A172 (cell line): ENCODE measurements around the gene RRAS2. TPM values are rescaled to one million over a fixed set of nuclear protein-coding genes. Genes with fewer than 3 reads are reported as not detected.
"Not testable (repeated sequence)": the region's sequence is repeated elsewhere in the genome, so short reads cannot be mapped to it uniquely, and the experiment has no call there.

ENCODE experiments used
- DNase-seq: peaks from one replicate; pipeline ENCODE4 v3.0.0-alpha.2; 2015; ENCODE audit warnings: low spot score
- total RNA-seq: library from RNA; depleted of rRNA; stranded (reverse); fragments of >200 nt; shearing (Covaris generic); gene quantifications from 2 replicates; pipeline ENCODE4 v1.2.3, GENCODE V29; 2014; rRNA removed

RRAS2 gene
- total RNA-seq: 117 and 138 TPM in 2 replicates

DNA sequence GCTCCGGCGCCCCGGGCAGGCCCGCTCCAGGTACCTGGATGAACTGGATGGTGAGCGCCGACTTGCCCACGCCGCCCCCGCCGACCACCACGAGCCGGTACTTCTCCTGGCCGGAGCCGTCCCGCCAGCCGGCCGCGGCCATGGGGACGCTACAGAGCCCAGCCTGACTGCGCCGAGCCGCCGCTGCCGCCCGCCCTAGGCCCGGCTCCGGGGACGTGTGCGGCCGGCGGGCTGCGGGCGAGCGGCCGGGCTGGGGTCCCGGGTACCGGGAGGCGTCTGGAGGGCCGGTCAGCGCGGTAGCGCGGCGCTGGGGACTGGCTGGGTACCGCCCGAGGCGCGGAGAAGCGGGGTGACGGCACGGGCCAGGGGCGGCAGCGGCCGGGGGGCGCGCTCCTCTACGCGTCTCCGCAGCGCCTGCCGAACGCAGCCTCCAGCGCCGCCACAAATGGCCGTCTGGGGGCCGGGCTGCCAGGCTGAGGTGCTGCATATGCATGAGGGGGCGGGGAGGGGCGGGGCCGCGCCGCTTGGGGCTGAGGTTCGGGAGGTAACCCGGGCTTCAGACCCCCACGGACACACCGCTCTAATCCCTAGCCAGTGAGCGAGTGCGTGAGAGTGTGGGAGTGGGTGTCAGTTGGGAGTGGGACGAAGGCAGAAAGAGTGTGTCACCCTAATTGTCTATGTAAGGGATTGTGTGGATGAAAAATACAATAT, at the start of gene RRAS2:
RRAS2 (minus strand) TSS at position 455 of the 711 bp plus-strand sequence; CDS start at position 142, 313 bp downstream.
- peak; percentile 53 for DNase-seq

DNA sequence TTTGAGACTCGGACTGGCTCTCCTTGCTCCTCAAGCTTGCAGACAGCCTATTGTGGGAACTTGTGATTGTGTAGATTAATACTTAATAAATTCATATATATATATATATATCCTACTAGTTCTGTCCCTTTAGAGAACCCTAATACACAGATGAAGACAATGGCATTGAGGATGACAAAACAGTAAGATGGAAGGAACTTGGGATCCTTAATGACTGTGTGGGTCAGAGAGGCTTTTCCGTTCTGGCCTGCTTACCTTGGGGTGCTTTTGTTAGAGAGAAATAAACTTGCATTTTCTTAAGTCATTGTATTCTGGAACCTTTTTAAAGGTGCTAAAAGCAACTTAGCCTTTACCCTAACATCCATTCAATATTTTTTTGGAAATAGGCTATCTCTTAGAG, 49.6 kb upstream of the RRAS2 start:
- DNase-seq: no peak

DNA sequence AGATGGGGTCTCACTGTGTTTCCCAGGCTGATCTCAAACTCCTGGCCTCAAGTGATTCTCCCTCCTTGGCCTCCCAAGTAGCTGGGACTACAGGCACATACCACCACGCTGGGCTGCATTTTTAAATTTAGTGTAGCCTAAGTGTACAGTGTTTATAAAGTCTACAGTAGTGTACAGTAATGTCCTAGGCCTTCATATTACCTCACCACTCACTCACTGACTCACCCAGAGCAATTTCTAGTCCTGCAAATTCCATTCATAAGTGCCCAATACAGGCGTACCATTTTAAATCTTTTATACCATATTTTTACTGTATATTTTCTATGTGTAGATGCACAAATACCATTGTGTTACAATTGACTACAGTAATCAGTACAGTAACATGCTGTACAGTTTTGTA, 47.1 kb upstream of the RRAS2 start:
- peak; percentile 35 for DNase-seq

DNA sequence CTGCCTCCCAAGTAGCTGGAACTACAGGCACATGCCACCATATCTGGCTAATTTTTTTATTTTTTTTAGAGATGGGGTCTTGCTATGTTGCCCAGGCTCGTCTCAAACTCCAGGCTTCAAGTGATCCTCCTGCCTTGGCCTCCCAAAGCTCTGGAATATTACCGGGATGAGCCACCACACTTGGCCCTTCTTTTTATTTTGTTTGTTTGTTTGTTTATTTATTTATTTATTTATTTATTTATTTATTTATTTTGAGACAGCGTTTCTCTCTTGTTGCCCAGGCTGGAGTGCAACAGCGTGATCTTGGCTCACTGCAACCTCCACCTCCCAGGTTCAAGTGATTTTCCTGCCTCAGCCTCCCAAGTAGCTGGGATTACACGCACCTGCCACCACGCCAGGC, 44.5 kb upstream of the RRAS2 start:
- not testable (repeated sequence) for DNase-seq

DNA sequence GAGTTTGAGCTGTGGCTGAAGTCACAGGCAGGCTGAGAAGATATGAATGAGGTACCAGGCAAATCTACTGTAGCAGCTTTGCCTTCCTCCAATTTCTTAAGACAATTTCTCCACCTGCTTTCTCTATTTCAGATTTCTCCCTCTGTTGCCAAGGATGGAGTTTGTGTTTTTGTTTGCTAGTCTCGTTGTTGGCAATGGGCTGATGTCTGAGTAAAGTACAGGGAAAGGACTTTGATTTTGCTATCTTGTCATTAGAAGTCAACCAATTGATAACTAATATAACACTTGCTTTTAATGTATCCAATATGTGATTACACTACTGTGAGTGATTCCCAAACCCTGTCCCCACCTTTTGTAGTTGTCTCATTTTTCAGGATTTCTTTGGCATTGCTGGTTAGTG, 40.1 kb upstream of the RRAS2 start:
- DNase-seq: no peak

DNA sequence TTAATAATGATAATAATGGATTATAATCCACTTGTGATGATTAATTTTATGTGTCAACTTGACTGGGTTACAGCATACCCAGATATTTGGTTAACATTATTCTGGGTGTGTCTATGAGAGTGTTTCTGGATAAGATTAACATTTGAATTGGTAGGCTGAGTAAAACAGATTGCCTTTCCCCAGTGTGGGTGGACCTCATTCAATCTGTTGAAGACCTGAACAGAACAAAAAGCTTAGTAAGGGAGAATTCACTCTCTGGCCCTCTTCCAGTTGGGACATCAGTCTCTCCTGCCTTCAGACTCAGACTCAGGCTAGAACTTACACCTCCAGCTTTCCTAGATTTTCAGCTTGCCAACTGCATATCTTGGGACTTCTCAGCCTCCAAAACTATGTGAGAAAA, 37.3 kb upstream of the RRAS2 start:
- no peak for DNase-seq

DNA sequence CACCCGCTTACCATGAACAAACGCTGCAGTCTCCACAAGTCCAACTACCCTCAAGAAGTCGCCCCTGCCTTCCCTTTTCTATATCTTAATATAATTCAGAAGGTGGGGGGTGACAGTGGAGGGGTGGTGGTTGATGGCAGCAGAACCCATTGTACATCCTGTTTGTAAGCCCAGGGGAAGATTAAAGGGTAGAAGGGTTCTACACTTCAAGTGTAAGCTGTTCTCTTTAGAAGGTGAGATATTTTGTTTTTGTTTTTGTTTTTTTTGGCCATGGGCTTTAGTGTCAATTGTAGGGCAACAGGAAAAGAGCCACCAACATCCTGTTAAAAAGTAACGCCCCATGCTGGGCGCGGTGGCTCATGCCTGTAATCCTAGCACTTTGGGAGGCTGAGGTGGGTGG, 34.9 kb upstream of the RRAS2 start:
- no peak for DNase-seq

DNA sequence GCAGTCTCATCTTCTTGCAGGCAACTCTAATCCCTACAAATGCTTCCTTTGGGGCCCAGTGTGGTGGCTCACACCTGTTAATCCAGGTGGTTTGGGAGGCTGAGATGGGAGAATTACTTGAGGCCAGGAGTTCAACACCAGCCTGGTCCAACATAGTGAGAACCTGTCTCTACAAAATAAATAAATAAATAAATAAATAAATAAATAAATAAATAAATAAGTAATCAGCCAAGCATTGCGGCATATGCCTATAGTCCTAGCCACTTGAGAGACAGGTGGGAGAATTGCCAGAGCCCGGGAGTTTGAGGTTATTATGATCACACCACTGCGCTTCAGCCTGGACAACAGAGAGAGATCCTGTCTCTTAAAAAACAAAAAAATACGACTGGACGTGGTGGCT, 34.1 kb upstream of the RRAS2 start:
- no peak for DNase-seq

DNA sequence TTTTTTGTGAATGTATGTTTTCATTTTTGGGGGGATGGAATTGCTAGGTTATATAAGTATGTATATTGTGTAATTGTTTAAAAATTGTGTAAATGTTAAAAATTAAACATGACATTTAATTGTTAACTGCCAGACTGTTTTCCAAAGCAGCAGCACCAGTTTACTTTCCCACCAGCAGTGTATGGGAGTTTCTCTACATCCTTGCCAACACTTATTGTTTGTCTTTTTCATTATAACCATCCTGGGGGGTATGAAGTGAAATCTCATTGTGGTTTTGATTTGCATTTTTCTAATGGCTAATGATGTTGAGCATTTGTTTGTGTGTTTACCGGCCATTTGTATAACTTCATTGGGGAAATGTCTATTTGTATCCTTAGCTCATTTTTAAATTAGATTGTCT, 31.7 kb upstream of the RRAS2 start:
- no peak for DNase-seq

DNA sequence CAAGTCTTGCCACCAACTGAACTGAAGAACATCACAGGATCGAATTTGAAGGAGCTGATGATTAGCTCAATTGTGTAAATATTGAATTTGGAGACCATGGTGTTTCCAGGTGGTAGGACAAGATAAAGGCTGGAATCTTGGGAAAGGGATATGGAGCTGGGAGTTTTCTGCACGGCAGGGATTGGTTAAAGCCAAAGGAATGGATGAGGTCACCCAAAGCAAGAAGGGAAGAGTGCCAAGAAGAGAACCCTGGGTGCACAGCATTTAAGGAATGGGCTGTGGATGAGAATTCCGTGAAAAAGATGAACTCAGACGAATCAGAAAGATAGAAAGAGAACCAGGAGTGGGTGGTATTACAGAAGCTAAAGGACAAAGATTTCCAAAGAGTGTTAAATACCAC, 29.4 kb upstream of the RRAS2 start:
- no peak for DNase-seq

DNA sequence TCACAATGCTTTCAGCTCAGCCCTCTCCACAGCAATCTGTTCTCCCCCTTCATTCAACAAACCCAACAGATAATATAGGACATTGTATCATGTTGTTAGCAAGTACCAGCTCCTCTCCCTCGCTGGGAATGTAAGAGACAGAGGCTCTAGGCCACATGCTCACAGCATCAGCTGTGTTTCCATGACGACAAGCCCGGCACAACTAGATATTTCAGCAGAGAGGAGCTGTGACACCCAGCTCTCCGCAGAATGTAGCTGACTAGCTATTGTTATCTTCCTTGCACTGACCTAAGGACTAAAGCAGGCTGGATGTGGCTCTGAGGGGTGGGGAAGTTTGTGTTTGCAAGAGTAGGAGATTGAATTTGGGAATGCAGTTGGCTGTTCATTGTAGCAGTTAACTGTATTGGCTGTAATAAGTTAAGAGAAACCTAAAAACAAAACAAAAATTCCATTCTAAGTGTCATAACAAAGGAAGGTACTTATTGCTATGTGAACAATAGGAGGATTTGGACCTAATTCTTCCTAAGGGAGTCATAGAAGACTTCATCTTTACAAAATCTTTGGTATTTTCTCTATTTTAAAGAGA, 28.0 kb upstream of the RRAS2 start:
- peak; percentile 35 for DNase-seq

DNA sequence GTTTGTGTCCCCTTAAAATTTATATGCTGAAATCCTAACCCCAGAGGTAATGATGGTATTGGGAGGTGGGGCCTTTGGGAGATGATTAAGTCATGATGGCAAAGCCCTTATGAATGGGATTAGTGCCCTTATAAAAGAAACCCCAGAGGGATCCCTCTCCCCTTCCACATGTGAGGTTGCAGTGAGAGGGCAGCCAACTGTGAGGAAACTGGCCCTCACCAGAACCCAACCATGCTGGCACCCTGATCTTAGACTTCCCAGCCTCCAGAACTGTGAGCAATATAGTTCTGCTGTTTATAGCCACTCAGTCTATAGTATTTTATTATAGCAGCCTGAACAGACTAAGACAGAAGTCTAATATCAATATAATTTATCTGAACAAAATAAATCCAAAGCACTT, 27.1 kb upstream of the RRAS2 start:
- DNase-seq: no peak

DNA sequence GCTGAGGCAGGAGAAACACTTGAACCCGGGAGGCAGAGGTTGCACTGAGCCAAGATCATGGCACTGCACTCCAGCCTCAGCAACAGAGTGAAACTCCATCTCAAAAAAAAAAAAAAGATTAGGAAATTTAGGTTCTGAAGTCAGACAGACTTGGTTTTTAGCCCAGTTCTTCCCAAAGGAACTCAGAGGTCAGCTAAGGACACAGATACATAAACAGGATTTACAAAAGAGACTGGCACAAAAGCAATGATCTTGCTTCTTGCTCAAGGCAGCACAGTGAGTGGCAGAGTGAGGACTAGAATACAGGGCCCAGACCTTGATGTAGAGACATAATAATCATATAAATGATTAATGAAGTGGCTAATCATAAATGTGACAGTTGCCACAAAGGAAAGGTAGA, 25.4 kb upstream of the RRAS2 start:
- no peak for DNase-seq

DNA sequence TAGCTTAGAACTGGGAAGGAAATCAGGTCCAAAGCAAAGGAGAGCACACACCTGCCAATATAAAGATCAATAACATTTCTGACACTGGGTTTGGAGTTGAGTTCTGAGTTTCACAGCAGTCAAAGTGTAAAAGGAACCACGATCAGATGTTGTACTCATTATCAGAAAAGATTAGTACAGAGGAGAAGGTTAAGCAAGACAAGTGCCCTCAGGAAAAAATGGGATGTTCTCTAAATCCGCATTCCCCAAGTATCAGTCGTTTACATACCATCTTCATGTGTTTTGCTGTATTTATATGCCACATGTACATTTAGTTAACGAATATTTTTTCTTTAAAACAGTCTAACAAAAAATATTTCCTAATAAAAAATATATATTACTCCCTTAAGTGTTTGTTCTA, 23.0 kb upstream of the RRAS2 start:
- DNase-seq: no peak

DNA sequence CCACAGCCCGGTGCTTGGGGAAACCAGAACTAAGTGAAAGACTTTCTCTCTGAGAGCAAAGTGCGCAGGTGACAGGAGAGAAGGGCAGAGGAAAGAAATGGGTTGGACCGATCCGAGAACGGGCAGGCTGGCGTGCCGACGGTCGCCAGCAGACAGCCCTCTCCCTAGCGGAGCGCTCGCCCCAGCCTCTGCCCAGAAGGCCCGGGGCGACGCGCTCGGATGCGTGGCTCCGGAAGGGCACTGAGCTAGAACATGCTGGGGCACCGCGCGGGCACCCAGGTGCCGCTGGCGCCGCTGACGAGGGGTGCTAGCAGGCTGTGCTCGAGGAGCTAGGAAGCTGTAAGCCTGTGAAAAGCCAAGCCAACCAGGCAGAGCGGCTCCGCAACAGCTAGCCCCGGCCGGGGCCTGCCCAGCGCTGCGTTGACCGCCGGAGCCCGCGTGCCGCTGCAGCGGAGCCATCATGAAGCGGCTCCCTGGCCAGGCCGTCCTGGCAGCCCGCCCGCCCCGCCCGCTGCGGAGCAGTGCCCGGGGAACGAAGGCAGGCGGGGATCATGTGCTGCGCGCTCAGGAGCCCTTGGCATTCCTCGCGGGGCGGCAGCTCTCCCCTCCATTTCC, 22.1 kb upstream of the RRAS2 start:
- peak; percentile 38 for DNase-seq

DNA sequence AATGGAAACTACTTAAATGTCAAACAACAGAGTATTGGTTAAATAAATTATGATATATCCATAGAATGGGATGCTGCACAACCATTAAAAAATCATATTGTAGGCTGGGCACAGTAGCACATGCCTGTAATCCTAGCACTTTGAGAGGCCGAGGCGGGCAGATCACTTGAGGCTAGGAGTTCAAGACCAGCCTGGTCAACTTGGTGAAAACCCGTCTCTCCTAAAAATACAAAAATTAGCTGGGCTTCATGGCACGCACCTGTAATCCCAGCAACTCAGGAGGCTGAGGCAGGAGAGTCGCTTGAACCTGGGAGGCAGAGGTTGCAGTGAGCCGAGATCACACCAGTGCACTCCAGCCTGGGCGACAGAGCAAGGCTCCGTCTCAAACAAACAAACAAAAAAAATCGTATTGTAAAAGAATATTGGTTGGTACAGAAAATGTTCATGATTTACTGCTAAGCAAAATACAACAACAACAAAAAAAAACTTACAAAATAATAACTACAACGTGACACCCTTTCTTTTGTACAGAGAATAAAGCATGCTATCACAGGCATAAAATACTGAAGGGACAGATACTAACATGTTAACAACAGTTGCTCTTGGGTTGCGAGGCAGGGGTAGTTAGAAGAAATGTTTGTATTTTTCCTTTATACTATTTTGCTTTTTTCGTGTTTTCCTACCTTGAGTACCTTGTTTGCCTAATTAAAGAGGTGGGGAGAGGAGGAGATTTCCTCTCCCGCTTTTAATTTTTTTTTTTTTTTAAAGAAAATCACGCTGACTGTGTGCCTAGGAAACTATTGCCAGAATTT, 21.3 kb upstream of the RRAS2 start:
- no peak for DNase-seq

DNA sequence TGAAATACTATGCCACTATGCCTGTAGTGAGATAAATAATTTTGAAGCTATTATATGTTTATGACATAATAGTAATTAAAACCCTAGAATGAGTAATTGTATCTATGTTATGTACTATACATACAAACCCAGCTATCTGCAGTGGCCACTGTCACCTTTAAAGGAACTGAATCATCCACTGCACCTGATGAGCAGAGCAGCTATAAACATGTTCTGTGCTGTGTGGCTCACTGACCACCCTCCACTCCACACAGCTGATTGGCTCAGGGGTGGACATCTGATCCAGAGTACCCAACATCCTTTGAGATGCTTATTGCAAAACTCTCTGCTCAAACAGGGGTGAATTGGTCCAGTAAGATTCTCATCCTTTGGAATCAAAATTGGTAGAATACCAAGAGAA, 19.2 kb upstream of the RRAS2 start:
- no peak for DNase-seq

DNA sequence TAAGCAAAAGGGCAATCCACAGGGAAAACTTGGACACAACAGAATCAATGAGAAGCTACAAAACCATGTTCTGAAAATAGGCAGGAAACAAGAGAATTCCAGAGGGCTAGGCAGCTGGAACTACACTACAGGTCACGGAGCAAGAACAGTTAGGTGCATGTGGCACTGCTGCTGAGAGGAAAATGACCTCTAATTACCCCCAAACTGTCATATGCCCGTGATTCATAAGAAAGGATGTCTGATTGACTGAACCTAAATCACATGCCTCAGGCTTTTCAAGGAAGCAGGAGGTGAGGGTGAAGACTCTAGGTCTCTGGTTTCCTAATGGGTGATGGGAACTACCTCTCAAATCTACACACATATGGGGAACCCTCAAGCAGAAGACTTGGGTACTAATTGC, 17.9 kb upstream of the RRAS2 start:
- peak; percentile 45 for DNase-seq

DNA sequence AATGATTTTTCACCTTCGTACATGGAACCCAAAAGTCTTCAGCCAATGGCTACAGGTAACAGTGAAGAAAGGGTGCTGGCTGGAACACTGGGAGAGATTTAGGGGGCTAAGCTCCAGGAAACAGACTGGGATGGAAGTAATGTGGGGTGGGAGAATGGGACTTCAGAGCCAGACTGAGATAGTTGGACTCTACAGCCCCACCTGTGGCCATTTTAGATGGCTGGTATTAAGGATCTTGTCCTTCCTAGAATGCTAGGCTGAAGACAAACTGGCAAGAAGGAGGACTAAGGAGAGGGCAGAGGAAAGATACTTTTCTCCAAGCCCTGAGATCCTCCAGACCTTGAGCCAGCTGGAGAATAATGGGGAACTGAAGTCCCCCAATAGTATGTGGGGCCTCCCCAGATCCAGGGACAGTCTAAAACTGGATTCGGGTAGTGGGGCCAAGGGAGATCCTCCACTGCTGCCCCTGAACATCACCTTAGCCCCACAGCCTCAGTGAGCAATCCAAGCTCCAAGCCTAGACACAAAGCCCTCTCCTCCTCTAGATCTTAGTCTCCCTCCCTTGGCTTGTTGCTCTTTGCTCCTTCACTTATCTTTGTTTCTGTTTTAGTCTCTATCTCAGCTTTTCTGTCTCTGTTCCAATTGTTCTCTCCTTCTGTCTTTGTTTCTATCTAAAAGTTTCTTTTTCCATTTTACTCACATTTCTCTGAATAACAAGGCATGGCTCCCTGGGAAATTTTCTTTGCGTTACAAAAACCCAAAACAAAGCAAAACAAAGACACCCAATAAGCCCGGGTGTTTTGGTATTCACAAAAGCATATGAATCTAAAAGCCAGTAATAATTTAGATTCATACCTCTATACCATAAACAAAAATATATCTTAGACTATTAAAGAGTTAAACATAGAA, 16.2 kb upstream of the RRAS2 start:
- no peak for DNase-seq

DNA sequence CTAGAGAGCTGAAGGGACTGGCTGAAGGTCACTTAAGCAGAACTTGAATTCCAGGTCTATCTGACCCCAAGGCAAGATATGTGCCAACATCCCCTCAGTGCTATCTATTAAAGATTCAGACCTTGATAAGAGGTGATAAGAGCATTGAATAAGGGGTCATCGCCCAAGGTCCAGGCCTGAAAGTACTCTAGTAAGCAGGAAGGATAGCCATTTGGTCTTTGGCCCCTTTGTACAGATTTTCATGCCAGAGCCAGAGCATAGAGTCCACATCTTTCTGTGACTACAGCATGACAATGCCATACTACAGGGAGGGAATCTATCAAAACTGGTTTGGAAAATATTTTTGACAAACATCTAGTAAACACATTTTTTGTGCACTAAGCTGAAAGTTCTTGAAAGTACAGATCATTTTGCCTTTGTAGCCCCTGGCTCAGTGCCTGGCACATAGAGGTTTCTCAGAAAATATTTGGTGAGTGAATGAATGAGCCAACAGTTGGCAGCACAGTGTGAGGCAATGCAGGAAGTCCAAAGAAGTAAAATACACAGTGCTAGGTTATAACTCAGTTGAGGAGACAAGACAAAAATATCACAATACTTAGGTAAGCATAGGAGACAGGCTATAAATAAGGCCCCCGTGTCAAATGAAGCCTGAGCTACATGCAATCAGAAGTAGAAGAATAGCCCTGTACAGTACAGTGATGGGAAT, 15.1 kb upstream of the RRAS2 start:
- no peak for DNase-seq

DNA sequence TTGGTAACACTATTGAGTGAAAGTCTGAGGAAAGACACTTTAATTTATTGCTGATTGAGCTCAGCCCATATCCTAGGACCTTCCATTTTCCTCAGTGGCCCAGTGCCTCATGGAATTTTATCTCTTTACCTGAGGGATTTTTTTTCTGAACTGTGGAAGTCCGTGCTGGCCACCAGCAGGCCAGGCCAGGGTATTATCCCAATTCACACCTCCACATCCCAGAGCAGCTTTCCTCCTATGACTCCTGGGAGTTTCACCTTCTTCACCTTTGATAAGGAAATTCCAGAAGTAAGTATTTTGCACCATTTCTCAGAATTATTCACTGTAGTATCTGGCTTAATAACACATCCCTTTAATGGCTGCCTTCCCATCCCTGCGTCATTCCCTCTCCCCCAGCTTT, 13.0 kb upstream of the RRAS2 start:
- no peak for DNase-seq
